Rectal smooth muscle tissue (tissue), 1 donor: ENCODE data around the gene RABL2B.

Experiments used
- H3K27ac ChIP-seq: one replicate; pipeline ENCODE4 v1.7.0; 2013; ENCODE audit warnings: low read depth, low read length, inconsistent platforms
- H3K27me3 ChIP-seq: one replicate; pipeline ENCODE4 v1.7.0; 2013; ENCODE audit warnings: low read length; ENCODE audit not compliant: control insufficient read depth, insufficient read depth
- H3K36me3 ChIP-seq: one replicate; pipeline ENCODE4 v1.7.0; 2013; ENCODE audit warnings: low read length; ENCODE audit not compliant: control insufficient read depth, insufficient read depth
- H3K4me1 ChIP-seq: one replicate; pipeline ENCODE4 v1.7.0; 2013; ENCODE audit warnings: low read length; ENCODE audit not compliant: control insufficient read depth, insufficient read depth
- H3K4me3 ChIP-seq: one replicate; pipeline ENCODE4 v1.7.0; 2013; ENCODE audit warnings: low read length
- H3K9ac ChIP-seq: one replicate; pipeline ENCODE4 v1.7.0; 2013; ENCODE audit warnings: low read length

The RABL2B gene

DNA sequence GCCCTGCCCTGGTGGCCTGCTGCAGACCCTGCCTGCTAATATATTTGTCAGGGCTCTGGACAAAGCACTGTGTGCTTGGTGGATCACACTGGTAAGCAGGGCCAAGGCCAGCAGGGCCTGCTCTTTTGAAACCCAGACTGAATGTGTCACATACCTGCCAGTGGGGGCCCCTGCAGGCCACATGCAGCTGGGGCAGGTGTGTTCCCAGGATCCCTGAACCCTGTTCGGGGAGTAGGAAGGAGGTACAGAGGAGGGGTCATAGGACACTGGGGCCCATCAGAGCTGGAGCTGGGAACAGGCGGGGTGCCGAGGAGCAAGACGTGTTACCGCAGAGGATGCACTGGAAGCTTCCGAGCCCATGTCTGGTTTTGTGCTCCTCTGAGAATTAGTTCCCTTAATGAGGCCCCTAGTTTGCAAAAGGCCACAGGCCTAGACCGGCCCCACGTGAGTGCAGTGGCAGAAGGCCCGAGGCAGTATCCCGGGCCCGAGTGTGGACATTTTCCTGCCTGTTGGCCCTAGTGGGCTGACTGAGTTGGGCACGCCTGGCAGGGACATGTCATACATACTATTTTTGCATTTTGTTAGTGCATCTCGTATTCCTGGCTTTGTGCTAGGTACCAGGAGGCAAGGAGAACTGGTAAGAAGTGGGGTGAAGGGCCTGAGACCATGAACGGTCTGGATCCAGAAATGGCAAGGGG is 56.6 kb downstream of the RABL2B start:
- Histone ChIP-seq H3K4me3 (no peak overlapping the region), H3K36me3 (no peaks in the 10 kb centered on the region), H3K27ac (no peak overlapping the region), H3K4me1 (no peaks in the 10 kb centered on the region), H3K27me3 (no peaks in the 10 kb centered on the region), H3K9ac (no peak overlapping the region)

DNA sequence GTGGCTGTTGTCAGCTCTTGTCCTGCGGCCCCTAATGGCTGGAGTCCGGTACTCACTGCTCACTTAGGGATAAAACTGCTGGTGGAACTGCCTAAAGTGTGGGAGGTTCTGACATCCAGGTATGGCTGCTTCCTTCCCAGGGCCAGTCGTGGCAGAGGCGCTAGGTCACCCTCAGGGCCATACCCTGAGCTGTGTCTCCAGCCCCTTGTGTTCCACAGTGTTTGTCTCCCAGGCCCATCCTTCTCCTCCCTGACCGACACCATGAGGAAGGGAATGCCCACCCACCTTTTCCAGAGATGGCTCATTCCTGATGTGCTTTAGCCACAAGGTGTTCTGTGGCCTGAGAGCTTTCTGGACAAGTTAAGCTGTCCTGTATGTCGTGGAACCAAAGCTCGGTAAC is 57.8 kb downstream of the RABL2B start:
- Histone ChIP-seq H3K27me3 (no peaks in the 10 kb centered on the region), H3K4me1 (no peaks in the 10 kb centered on the region), H3K9ac (no peak overlapping the region), H3K4me3 (no peak overlapping the region), H3K27ac (no peak overlapping the region), H3K36me3 (no peaks in the 10 kb centered on the region)

DNA sequence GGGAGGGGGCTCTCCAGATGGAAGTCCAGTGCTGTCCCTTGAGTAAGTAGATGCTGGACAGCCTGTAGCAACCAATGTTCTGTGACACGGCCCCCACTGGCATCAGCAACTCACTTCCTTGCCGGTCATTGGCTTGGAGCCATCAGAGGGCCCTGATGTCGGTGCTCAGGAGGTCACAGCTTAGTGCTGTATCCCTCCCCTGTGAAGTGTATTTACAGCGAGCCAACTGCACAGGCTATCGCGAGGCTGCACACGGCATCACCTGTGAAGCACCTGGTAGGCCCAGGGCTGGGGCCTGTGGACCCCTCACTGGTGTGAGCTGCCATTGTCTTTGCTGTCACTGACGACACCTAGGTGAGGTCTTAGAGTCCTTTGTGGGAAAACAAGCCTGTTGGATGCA is 58.8 kb downstream of the RABL2B start:
- Histone ChIP-seq H3K27me3 (no peaks in the 10 kb centered on the region), H3K4me1 (no peaks in the 10 kb centered on the region), H3K27ac (no peak overlapping the region), H3K4me3 (no peak overlapping the region), H3K9ac (no peak overlapping the region), H3K36me3 (no peaks in the 10 kb centered on the region)

DNA sequence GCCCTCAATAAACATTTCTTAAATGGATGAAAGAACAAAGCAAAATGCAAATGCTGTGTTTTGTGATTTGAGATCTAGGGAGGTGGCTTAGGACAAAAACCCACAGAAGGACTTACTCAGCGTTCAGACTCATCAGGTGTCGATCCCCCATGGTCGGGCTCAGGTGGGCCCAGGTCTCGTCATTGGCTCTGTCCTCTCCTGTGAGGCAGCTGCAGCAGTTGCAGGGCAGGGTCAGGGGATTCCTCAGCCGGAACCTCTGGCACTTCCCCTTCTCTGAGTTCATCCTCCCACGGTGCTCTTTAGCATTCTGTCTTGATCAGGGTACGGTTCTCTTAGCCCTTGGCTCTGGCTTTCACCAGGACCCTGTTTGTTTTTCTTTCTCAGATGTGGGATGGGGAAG is 59.4 kb downstream of the RABL2B start:
- Histone ChIP-seq H3K4me3 (no peak overlapping the region), H3K4me1 (no peaks in the 10 kb centered on the region), H3K9ac (no peak overlapping the region), H3K27ac (no peak overlapping the region), H3K27me3 (no peaks in the 10 kb centered on the region), H3K36me3 (no peaks in the 10 kb centered on the region)

DNA sequence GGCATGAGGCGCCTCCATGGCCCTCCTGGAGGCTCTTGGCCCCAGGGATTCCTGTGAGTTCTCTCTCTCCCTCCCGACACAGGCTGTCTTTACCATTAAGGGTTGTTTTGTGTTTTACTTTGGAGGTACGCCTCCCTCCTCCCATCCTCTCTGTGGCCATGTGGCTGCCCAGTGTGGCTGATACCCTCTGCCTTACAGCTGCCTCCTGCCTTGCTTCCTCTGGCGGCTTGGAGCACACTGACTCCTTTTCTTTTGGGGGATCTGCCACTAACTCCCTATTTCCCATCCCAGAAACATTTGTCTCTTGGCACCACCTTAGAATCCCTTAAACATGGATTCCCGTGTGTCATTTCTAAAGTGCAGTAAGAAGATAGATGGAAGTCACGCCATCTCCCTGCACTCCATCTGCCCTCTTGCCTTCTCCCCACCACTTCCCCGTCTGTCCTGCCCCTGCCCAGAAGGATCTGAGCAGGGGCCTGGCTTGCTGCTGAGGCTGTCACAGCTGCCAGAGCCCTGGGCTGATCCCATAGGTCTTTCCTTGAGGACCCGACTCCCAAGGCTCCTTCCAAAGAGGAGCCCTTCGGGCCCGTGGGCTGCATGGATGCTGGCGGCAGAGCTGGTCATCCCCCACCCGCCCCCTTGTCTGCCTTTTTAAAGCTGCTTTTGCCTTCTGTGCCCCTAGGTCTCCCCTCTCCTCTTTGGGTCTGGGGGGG is 60.6 kb downstream of the RABL2B start:
- Histone ChIP-seq H3K4me1 (no peaks in the 10 kb centered on the region), H3K27me3 (peaks cover 4% of the 10 kb centered on the region), H3K4me3 (no peak overlapping the region), H3K36me3 (no peaks in the 10 kb centered on the region), H3K9ac (no peak overlapping the region), H3K27ac (no peak overlapping the region)

DNA sequence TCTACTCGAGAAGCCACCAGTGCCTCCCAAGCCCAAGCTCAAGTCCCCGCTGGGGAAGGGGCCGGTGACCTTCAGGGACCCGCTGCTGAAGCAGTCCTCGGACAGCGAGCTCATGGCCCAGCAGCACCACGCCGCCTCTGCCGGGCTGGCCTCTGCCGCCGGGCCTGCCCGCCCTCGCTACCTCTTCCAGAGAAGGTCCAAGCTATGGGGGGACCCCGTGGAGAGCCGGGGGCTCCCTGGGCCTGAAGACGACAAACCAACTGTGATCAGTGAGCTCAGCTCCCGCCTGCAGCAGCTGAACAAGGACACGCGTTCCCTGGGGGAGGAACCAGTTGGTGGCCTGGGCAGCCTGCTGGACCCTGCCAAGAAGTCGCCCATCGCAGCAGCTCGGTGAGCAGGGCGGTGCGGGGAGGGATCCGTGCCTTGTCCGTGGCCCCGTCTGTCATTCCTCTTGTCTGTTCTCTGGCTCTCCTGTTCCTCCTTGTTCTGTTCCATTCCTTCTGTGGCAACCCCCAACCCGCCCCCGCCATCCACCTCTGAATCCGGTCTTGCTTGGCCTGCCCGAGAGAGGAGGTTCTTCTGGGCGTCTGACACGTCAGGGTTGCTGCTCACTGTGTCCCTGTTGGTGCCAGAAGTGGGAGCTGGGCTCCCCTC is 61.3 kb downstream of the RABL2B start:
- H3K27me3 ChIP-seq: peaks cover 4% of the 10 kb centered on the region
- no peak overlapping the region for H3K9ac ChIP-seq
- no peaks in the 10 kb centered on the region for H3K36me3 ChIP-seq
- no peak overlapping the region for H3K4me3 ChIP-seq
- H3K27ac ChIP-seq: no peak overlapping the region
- H3K4me1 ChIP-seq: no peaks in the 10 kb centered on the region

DNA sequence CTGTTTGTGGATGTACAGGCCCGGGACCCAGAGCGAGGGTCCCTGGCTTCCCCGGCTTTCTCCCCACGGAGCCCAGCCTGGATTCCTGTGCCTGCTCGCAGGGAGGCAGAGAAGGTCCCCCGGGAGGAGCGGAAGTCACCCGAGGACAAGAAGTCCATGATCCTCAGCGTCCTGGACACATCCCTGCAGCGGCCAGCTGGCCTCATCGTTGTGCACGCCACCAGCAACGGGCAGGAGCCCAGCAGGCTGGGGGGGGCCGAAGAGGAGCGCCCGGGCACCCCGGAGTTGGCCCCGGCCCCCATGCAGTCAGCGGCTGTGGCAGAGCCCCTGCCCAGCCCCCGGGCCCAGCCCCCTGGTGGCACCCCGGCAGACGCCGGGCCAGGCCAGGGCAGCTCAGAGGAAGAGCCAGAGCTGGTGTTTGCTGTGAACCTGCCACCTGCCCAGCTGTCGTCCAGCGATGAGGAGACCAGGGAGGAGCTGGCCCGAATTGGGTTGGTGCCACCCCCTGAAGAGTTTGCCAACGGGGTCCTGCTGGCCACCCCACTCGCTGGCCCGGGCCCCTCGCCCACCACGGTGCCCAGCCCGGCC is 62.1 kb downstream of the RABL2B start:
- no peak overlapping the region for H3K4me3 ChIP-seq
- no peaks in the 10 kb centered on the region for H3K36me3 ChIP-seq
- no peak overlapping the region for H3K27ac ChIP-seq
- no peak overlapping the region for H3K9ac ChIP-seq
- H3K4me1 ChIP-seq: no peaks in the 10 kb centered on the region
- H3K27me3 ChIP-seq: peaks cover 4% of the 10 kb centered on the region

DNA sequence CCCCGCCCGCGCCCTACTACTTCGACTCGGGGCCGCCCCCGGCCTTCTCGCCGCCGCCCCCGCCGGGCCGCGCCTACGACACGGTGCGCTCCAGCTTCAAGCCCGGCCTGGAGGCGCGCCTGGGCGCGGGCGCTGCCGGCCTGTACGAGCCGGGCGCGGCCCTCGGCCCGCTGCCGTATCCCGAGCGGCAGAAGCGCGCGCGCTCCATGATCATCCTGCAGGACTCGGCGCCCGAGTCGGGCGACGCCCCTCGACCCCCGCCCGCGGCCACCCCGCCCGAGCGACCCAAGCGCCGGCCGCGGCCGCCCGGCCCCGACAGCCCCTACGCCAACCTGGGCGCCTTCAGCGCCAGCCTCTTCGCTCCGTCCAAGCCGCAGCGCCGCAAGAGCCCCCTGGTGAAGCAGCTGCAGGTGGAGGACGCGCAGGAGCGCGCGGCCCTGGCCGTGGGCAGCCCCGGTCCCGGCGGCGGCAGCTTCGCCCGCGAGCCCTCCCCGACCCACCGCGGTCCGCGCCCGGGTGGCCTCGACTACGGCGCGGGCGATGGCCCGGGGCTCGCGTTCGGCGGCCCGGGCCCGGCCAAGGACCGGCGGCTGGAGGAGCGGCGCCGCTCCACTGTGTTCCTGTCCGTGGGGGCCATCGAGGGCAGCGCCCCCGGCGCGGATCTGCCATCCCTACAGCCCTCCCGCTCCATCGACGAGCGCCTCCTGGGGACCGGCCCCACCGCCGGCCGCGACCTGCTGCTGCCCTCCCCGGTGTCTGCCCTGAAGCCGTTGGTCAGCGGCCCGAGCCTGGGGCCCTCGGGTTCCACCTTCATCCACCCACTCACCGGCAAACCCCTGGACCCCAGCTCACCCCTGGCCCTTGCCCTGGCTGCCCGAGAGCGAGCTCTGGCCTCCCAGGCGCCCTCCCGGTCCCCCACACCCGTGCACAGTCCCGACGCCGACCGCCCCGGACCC is 62.9 kb downstream of the RABL2B start:
- Histone ChIP-seq H3K9ac (no peak overlapping the region), H3K27me3 (peaks cover 4% of the 10 kb centered on the region), H3K4me1 (no peaks in the 10 kb centered on the region), H3K36me3 (no peaks in the 10 kb centered on the region), H3K4me3 (no peak overlapping the region), H3K27ac (no peak overlapping the region)

DNA sequence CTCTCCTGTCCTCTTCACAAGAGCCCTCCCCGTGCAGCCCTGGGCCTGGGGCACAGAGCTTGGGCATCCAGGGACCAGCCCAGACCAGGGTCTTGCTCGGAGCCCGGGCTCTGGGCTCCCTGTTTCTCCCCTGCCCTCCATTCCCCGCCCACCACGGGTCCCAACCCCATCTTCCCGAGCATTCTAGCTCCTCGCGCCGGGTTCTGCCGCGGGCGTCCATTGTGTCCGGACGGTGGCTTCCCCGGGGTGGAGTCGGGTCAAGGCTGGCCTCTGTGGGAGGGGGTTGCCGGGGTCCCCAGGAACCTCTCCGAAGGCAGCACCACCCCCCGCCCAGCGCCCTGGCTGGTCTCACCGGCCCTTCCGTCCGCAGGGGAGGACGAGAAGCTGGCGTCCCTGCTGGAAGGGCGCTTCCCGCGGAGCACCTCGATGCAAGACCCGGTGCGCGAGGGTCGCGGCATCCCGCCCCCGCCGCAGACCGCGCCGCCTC is 63.6 kb downstream of the RABL2B start:
- H3K9ac ChIP-seq: no peak overlapping the region
- H3K27ac ChIP-seq: no peak overlapping the region
- H3K36me3 ChIP-seq: no peaks in the 10 kb centered on the region
- H3K4me3 ChIP-seq: no peak overlapping the region
- no peaks in the 10 kb centered on the region for H3K4me1 ChIP-seq
- peaks cover 4% of the 10 kb centered on the region for H3K27me3 ChIP-seq

DNA sequence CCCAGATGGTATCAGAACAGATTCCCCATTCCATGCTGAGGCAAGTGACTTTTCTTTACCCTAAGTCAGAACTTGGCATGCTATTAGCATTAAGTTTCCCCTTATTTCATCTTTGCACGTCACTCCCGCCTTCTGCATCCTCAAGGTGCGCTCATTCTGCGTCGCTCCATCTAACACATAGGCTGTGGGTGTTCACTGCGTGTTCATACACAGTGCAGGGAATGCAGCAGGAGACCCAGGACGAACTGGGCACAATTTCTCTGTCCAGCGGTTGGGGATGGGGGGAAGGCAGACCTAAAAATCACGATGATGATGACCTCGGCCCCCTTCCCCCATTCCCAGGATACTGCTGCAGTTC is 65.1 kb downstream of the RABL2B start:
- H3K4me3 ChIP-seq: no peak overlapping the region
- no peaks in the 10 kb centered on the region for H3K36me3 ChIP-seq
- peaks cover 4% of the 10 kb centered on the region for H3K27me3 ChIP-seq
- H3K9ac ChIP-seq: no peak overlapping the region
- H3K27ac ChIP-seq: no peak overlapping the region
- no peaks in the 10 kb centered on the region for H3K4me1 ChIP-seq

DNA sequence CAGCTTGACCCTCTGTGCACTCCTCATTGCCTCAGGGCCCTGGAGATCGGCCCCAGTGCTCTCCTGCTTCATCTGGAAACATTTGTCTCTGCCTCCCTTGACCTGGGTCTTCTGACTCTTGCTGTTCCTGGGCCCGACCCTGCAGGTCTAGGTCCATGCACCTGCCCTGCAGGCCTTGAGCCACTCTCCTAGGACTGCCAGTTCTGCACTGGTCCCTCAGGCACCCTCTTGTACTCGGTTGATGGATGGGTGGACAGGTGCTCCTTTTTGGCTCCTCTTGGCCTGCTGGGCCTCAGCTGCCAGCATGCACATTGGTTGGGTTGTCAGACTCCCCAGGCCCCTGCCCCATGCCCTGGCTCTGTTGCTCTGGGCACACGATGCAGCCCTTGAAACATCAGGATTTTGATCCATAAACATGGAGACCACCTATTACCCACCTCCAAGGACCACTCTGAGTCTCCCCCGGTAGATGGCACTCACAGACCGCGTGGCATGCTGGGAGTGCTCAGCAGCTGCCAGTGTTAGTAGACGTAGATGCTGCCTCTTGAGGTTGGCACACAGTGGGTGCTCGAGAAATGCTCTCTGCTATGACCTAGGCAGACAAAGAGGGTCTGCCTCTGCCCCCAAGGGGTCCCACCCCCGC is 65.6 kb downstream of the RABL2B start:
- no peak overlapping the region for H3K4me3 ChIP-seq
- no peaks in the 10 kb centered on the region for H3K4me1 ChIP-seq
- H3K36me3 ChIP-seq: no peaks in the 10 kb centered on the region
- no peak overlapping the region for H3K9ac ChIP-seq
- H3K27ac ChIP-seq: no peak overlapping the region
- H3K27me3 ChIP-seq: peaks cover 4% of the 10 kb centered on the region
